ENCODE results near the gene CTRB2.
"Not testable (repeated sequence)": the region's sequence is repeated elsewhere in the genome, so short reads cannot be mapped to it uniquely, and the experiment has no call there.

Gene CTRB2

DNA sequence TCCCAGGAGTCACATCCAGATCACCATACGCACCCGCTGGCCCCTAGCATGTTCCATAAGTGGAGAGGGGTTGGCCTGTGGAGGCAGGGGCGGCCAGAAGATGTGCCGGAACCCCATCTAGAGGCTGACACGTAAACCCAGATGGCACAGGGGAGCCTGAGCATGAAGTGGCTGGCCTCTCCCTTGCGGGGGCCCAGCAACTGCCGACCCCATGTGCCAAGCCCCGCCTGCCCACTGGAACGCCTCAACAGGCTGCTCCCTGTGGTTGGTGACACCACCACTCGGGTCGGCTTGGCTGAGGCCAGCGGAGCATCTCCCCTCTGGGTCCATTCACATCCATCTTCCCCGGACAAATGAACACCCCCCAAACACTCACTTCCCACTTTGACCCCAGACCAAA is 35.0 kb upstream of the CTRB2 start:
- Histone ChIP-seq H3K4me1 (ENCODE audit: control insufficient read depth, insufficient read depth, low read length) (peaks cover 39% of the 10 kb centered on the region), H3K9me3 (ENCODE audit: control insufficient read depth, low read length) (no peaks in the 10 kb centered on the region), H3K27me3 (ENCODE audit: control insufficient read depth, insufficient read depth, low read length, poor library complexity, severe bottlenecking) (no peaks in the 10 kb centered on the region), H3K36me3 (ENCODE audit: control insufficient read depth, insufficient read depth, low read length) (peaks cover 14% of the 10 kb centered on the region), H3K4me3 (ENCODE audit: insufficient read depth, low read depth, low read length) (no peak overlapping the region), H3K27ac (ENCODE audit: insufficient read depth, low read depth, low read length, poor library complexity, severe bottlenecking) (no peak overlapping the region)
- 96 to 97% methylated on average over 13 of the region's 13 CpGs for WGBS, 2 experiments

DNA sequence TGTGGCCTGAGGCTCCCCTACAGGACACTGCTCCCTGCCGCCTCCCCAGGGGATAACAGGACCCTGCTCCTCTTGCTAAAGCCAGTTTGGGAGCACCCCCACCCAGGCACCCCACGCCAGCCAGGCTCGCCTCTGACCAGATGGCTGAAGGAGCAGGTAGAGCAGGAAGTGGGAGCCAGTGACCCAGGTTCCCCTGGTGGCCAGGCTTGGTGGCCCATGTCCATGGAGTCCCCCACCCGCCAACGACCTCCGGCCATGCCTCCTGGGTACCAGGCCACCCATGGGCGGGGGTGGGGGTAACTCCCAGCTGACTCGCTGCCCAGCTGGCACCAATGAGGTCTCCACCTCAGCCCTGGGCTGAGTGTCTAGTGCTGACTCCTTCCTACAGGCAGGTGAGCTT is 34.5 kb upstream of the CTRB2 start:
- Histone ChIP-seq H3K27ac (ENCODE audit: insufficient read depth, low read depth, low read length, poor library complexity, severe bottlenecking) (no peak overlapping the region), H3K9me3 (ENCODE audit: control insufficient read depth, low read length) (no peaks in the 10 kb centered on the region), H3K36me3 (ENCODE audit: control insufficient read depth, insufficient read depth, low read length) (peaks cover 14% of the 10 kb centered on the region), H3K27me3 (ENCODE audit: control insufficient read depth, insufficient read depth, low read length, poor library complexity, severe bottlenecking) (no peaks in the 10 kb centered on the region), H3K4me3 (ENCODE audit: insufficient read depth, low read depth, low read length) (no peak overlapping the region), H3K4me1 (ENCODE audit: control insufficient read depth, insufficient read depth, low read length) (peaks cover 33% of the 10 kb centered on the region)
- 82 to 85% methylated on average over 8 of the region's 8 CpGs for WGBS, 2 experiments

DNA sequence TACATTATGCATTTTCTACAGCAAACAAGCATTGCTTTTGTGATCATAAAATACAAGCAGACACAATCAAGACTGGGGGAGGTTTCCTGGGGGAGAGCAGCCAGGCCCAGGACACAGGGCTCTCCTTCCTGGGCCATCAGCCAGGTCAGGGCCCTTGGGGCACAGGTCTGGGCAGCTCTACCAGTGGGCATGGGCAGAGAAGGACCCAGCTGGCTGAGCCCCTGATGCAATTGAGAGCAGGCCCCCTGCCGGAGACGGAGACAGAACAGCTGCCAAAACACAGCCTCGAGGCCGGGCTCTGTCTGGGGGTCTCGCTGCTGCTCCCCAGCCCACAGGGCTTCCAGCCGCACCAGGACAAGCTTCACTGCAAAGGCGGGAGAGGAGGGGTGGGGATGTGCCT is 33.7 kb upstream of the CTRB2 start:
- peaks cover 14% of the 10 kb centered on the region for H3K36me3 ChIP-seq (ENCODE audit: control insufficient read depth, insufficient read depth, low read length)
- not testable (repeated sequence) for H3K4me3 ChIP-seq (ENCODE audit: insufficient read depth, low read depth, low read length); H3K9me3 ChIP-seq (ENCODE audit: control insufficient read depth, low read length); H3K27ac ChIP-seq (ENCODE audit: insufficient read depth, low read depth, low read length, poor library complexity, severe bottlenecking); H3K27me3 ChIP-seq (ENCODE audit: control insufficient read depth, insufficient read depth, low read length, poor library complexity, severe bottlenecking)
- 92 to 94% methylated on average over 7 of the region's 7 CpGs for WGBS, 2 experiments
- peaks cover 32% of the 10 kb centered on the region for H3K4me1 ChIP-seq (ENCODE audit: control insufficient read depth, insufficient read depth, low read length)

DNA sequence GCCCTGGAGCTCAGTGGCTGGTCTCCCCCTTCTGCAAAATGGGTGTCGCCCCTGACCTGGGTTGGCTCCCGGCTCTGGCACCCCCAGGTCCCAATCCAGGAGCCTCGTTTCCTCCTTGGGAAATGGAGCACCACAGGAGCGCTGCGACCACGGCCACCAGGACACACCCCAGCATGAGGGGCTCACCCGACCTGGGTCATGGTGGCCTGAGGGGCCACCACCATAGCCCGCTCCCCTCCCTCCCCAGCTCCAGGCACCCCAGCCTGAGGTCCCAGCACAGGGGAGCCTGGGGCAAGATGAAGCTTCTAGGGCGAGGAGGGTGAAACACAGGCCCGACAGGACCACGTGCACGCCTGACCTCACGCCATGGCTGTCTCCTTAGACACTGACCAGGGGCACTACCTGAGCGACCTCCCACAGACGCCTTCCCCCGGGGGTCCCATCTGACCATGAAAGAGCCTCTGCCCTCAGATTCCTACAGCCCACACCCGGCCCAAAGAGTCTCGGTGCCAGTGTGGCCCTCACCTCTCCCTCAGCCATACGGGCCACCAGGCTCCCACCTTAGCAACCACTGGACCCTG is 32.7 kb upstream of the CTRB2 start:
- Histone ChIP-seq H3K4me1 (ENCODE audit: control insufficient read depth, insufficient read depth, low read length) (peaks cover 22% of the 10 kb centered on the region), H3K36me3 (ENCODE audit: control insufficient read depth, insufficient read depth, low read length) (peaks cover 14% of the 10 kb centered on the region), H3K27ac (ENCODE audit: insufficient read depth, low read depth, low read length, poor library complexity, severe bottlenecking) (no peak overlapping the region), H3K4me3 (ENCODE audit: insufficient read depth, low read depth, low read length) (no peak overlapping the region), H3K9me3 (ENCODE audit: control insufficient read depth, low read length) (no peaks in the 10 kb centered on the region), H3K27me3 (ENCODE audit: control insufficient read depth, insufficient read depth, low read length, poor library complexity, severe bottlenecking) (no peaks in the 10 kb centered on the region)
- 94 to 95% methylated on average over 19 of the region's 19 CpGs for WGBS, 2 experiments

DNA sequence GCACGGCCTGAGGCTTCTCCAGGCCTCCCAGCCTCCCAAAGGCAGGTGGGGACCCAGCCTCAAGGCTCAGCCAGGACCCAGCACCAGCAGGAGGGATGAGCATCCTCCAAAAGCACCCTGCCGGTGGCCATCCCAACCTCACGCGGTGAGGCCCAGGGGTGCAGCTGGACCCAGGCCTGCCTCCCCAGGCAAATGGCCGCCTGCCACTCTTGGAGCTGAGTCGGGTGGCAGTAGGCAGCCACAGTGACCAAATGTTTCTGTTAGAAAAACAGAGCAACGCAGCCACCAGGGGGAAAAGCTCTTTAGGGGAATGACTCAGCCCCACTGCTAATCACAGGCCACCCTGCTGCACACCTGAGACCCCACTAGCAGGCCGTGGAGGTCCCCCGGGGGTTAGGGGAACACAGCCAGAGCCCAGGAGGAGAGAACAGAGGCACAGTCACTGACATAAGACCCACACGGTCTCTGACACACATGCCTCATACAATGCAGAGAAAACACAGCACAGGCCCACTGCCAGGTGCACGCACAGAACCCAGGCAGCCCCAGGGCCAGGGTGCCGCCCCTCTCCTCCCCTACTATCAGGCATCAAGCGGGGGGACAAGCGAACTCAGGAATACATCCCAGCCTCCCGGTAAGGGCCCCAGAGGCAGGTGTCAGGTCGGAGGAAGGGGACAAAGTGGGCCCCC is 32.0 kb upstream of the CTRB2 start:
- Histone ChIP-seq H3K27me3 (ENCODE audit: control insufficient read depth, insufficient read depth, low read length, poor library complexity, severe bottlenecking) (no peaks in the 10 kb centered on the region), H3K9me3 (ENCODE audit: control insufficient read depth, low read length) (no peaks in the 10 kb centered on the region), H3K36me3 (ENCODE audit: control insufficient read depth, insufficient read depth, low read length) (peaks cover 14% of the 10 kb centered on the region), H3K27ac (ENCODE audit: insufficient read depth, low read depth, low read length, poor library complexity, severe bottlenecking) (peak overlapping the region; percentile 48), H3K4me3 (ENCODE audit: insufficient read depth, low read depth, low read length) (no peak overlapping the region), H3K4me1 (ENCODE audit: control insufficient read depth, insufficient read depth, low read length) (peaks cover 16% of the 10 kb centered on the region)
- 89% methylated on average over 16 of the region's 16 CpGs for WGBS, 2 experiments

DNA sequence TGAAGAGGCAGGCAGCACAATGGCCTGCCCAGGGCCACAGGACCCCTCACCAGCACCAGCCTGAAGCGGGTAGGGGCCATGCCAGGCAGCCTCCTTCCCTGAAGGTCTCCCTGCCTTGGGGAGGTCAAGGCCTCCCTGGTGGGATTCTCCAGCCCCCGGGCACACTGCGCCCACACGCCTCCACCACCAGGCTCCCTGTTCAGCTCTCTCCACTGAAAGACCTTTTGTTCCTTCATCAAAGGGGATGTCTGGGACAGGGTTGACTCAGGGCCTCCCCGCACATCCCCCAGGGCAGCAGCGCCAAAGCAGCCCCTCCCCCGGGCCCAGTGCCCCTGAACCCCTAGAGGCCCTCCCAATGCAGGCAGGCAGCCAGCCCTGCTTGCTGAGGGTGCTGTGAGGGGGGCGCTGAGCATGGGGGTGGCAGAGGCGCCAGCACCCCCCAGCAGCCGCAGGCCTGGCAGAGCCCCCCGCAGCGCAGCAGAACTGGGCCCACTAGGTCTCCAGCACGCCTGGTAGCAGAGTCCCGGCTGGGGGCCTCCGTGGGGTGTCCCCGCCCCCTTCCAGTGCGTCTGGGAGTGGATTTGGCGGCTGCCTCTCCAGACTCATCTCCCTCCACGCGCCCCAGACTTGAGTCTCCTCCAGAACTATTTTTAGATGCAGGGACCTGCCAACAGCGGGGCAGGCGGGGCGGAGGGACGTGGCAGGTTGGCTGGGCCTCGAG is 31.3 kb upstream of the CTRB2 start:
- peaks cover 15% of the 10 kb centered on the region for H3K36me3 ChIP-seq (ENCODE audit: control insufficient read depth, insufficient read depth, low read length)
- H3K9me3 ChIP-seq (ENCODE audit: control insufficient read depth, low read length), result no peaks in the 10 kb centered on the region
- peaks cover 14% of the 10 kb centered on the region for H3K4me1 ChIP-seq (ENCODE audit: control insufficient read depth, insufficient read depth, low read length)
- peak overlapping the region; percentile 48 for H3K27ac ChIP-seq (ENCODE audit: insufficient read depth, low read depth, low read length, poor library complexity, severe bottlenecking)
- H3K27me3 ChIP-seq (ENCODE audit: control insufficient read depth, insufficient read depth, low read length, poor library complexity, severe bottlenecking), result no peaks in the 10 kb centered on the region
- WGBS, 2 experiments, result 84 to 85% methylated on average over 25 of the region's 25 CpGs
- H3K4me3 ChIP-seq (ENCODE audit: insufficient read depth, low read depth, low read length), result no peak overlapping the region

- H3K36me3 ChIP-seq (ENCODE audit: control insufficient read depth, insufficient read depth, low read length), result peaks cover 17% of the 10 kb centered on the region
- WGBS, 2 experiments, result 94% methylated on average over 18 of the region's 18 CpGs
- H3K4me3 ChIP-seq (ENCODE audit: insufficient read depth, low read depth, low read length), result no peak overlapping the region
- H3K4me1 ChIP-seq (ENCODE audit: control insufficient read depth, insufficient read depth, low read length), result peaks cover 14% of the 10 kb centered on the region
- no peaks in the 10 kb centered on the region for H3K9me3 ChIP-seq (ENCODE audit: control insufficient read depth, low read length)
- no peaks in the 10 kb centered on the region for H3K27me3 ChIP-seq (ENCODE audit: control insufficient read depth, insufficient read depth, low read length, poor library complexity, severe bottlenecking)
- H3K27ac ChIP-seq (ENCODE audit: insufficient read depth, low read depth, low read length, poor library complexity, severe bottlenecking), result no peak overlapping the region
Measured at GRCh38 chr16:75237398-75238131, 30.6 kb upstream of the CTRB2 start.

DNA sequence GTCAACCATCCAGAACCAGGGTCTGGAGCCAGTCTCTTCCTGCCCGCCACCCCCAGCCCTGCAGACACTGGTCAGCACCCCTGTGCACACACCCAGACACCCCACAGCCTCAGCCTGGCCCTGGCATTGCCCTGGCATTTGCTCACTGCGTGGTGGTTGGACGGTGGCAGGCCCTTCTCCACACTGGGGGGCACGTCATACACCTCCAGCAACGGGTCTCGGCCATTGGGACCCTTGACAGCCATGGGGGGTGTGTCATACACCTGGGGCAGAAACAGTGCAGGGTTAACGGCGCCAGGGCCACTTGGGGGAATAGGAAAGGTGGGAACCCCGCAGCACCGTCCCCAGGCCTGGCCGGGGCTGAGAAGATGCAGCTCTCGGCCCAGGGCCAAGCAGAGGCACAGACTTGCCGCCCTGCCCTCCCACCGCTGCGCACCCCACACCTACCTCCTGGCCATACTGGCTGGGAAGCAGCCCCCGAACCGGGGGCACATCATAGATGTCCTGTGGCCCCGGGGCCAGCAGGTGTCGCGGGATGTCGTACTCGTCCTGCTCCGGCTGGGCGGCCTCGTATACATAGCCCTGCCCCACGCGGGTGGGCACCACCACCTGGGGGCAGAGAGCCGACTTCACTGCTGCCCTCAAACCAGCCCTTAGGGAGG is 29.9 kb upstream of the CTRB2 start:
- H3K4me1 ChIP-seq (ENCODE audit: control insufficient read depth, insufficient read depth, low read length), result peaks cover 14% of the 10 kb centered on the region
- no peak overlapping the region for H3K27ac ChIP-seq (ENCODE audit: insufficient read depth, low read depth, low read length, poor library complexity, severe bottlenecking)
- no peaks in the 10 kb centered on the region for H3K9me3 ChIP-seq (ENCODE audit: control insufficient read depth, low read length)
- H3K36me3 ChIP-seq (ENCODE audit: control insufficient read depth, insufficient read depth, low read length), result peaks cover 11% of the 10 kb centered on the region
- no peak overlapping the region for H3K4me3 ChIP-seq (ENCODE audit: insufficient read depth, low read depth, low read length)
- H3K27me3 ChIP-seq (ENCODE audit: control insufficient read depth, insufficient read depth, low read length, poor library complexity, severe bottlenecking), result no peaks in the 10 kb centered on the region
- 95% methylated on average over 28 of the region's 28 CpGs for WGBS, 2 experiments

GRCh38 chr16:75236232-75236631 is 29.3 kb upstream of the CTRB2 start:
- H3K4me3 ChIP-seq (ENCODE audit: insufficient read depth, low read depth, low read length), result no peak overlapping the region
- no peaks in the 10 kb centered on the region for H3K9me3 ChIP-seq (ENCODE audit: control insufficient read depth, low read length)
- H3K27ac ChIP-seq (ENCODE audit: insufficient read depth, low read depth, low read length, poor library complexity, severe bottlenecking), result no peak overlapping the region
- 93 to 94% methylated on average over 7 of the region's 7 CpGs for WGBS, 2 experiments
- H3K36me3 ChIP-seq (ENCODE audit: control insufficient read depth, insufficient read depth, low read length), result peaks cover 5% of the 10 kb centered on the region
- peaks cover 14% of the 10 kb centered on the region for H3K4me1 ChIP-seq (ENCODE audit: control insufficient read depth, insufficient read depth, low read length)
- H3K27me3 ChIP-seq (ENCODE audit: control insufficient read depth, insufficient read depth, low read length, poor library complexity, severe bottlenecking), result no peaks in the 10 kb centered on the region

Data from ectodermal cell (in vitro differentiated cells).